ENCODE measurements around the gene TMEM232.
"Not testable (repeated sequence)": the region's sequence is repeated elsewhere in the genome, so short reads cannot be mapped to it uniquely, and the experiment has no call there.

The TMEM232 gene

GRCh38 chr5:110736753-110737152, 10.3 kb upstream of the TMEM232 start:
- Histone ChIP-seq H3K4me2 (ENCODE audit: low read length) (peak overlapping the region; percentile 64), H3K4me3 (ENCODE audit: low read depth, low read length, poor library complexity, severe bottlenecking) (peak overlapping the region; percentile 33), H3K4me1 (ENCODE audit: insufficient read depth, low read length, severe bottlenecking) (peaks cover 49% of the 10 kb centered on the region)

GRCh38 chr5:110735556-110735955, 9.1 kb upstream of the TMEM232 start:
- Histone ChIP-seq H3K4me3 (ENCODE audit: low read depth, low read length, poor library complexity, severe bottlenecking) (no peak overlapping the region), H3K79me2 (ENCODE audit: insufficient read depth, low read length) (peaks cover 12% of the 10 kb centered on the region), H3K9ac (ENCODE audit: low read length) (no peak overlapping the region), H4K20me1 (ENCODE audit: insufficient read depth, low read length) (no peaks in the 10 kb centered on the region), H3F3A (ENCODE audit: insufficient read depth, low read length) (no peaks in the 10 kb centered on the region), H3K4me2 (ENCODE audit: low read length) (peak overlapping the region; percentile 64; the same call in 1 of the 2 replicates), H3K9me2 (ENCODE audit: low read depth, low read length) (no peaks in the 10 kb centered on the region), H2AFZ (ENCODE audit: low read length) (no peak overlapping the region), H3K9me3 (ENCODE audit: low read length) (no peaks in the 10 kb centered on the region), H3K27ac (ENCODE audit: low read depth, low read length, poor library complexity, severe bottlenecking) (no peak overlapping the region), H3K36me3 (ENCODE audit: insufficient read depth, low read length) (0 out of 2 replicates have a peak, but pooled peaks cover 3% of the 10 kb centered on the region), H3K4me1 (ENCODE audit: insufficient read depth, low read length, severe bottlenecking) (peaks cover 37% of the 10 kb centered on the region), H3K27me3 (ENCODE audit: insufficient read depth, low read length) (no peaks in the 10 kb centered on the region)
- TF ChIP-seq, protein P1, sequence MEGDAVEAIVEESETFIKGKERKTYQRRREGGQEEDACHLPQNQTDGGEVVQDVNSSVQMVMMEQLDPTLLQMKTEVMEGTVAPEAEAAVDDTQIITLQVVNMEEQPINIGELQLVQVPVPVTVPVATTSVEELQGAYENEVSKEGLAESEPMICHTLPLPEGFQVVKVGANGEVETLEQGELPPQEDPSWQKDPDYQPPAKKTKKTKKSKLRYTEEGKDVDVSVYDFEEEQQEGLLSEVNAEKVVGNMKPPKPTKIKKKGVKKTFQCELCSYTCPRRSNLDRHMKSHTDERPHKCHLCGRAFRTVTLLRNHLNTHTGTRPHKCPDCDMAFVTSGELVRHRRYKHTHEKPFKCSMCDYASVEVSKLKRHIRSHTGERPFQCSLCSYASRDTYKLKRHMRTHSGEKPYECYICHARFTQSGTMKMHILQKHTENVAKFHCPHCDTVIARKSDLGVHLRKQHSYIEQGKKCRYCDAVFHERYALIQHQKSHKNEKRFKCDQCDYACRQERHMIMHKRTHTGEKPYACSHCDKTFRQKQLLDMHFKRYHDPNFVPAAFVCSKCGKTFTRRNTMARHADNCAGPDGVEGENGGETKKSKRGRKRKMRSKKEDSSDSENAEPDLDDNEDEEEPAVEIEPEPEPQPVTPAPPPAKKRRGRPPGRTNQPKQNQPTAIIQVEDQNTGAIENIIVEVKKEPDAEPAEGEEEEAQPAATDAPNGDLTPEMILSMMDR (IDR thresholded peaks at IDR 0.05; ENCODE audit: low read length) = no peak
- TF ChIP-seq EZH2 (IDR thresholded peaks at IDR 0.05; ENCODE audit: borderline replicate concordance, low read length) = no peak

More at GRCh38 chr5:110736753-110737152, 10.3 kb upstream of the TMEM232 start:
- Histone ChIP-seq H4K20me1 (ENCODE audit: insufficient read depth, low read length) (no peaks in the 10 kb centered on the region), H2AFZ (ENCODE audit: low read length) (peak overlapping the region; percentile 16; the same call in 1 of the 2 replicates), H3K9ac (ENCODE audit: low read length) (peak overlapping the region; percentile 14; the same call in 1 of the 2 replicates), H3K79me2 (ENCODE audit: insufficient read depth, low read length) (peaks cover 21% of the 10 kb centered on the region), H3K36me3 (ENCODE audit: insufficient read depth, low read length) (0 out of 2 replicates have a peak, but pooled peaks cover 9% of the 10 kb centered on the region), H3K9me3 (ENCODE audit: low read length) (no peaks in the 10 kb centered on the region), H3K9me2 (ENCODE audit: low read depth, low read length) (no peaks in the 10 kb centered on the region), H3K27me3 (ENCODE audit: insufficient read depth, low read length) (no peaks in the 10 kb centered on the region), H3K27ac (ENCODE audit: low read depth, low read length, poor library complexity, severe bottlenecking) (peak overlapping the region; percentile 13), H3F3A (ENCODE audit: insufficient read depth, low read length) (no peaks in the 10 kb centered on the region)
- no peak for TF ChIP-seq EZH2 (IDR thresholded peaks at IDR 0.05; ENCODE audit: borderline replicate concordance, low read length)
- TF ChIP-seq, protein P1 (IDR thresholded peaks at IDR 0.05; ENCODE audit: low read length) = no peak

DNA sequence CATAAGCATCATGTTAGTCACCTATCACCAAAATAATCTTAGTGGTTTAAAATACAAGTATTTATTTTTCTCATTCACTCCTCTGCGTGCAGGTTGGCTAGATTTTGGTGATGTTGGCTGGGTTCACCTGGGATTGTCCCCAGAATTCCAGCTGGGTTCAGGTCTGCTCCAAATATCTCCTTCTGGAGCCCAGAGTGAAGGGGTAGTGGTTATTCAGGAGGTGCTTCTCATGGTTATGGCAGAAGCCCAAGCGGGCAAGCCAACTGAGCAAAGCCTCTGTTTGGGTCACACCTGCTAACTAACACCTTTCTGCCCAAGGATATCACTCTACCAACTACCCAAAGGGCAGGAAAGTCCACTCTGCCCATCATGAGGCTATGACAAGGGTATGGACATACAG, 7.6 kb upstream of the TMEM232 start:
- H3K4me3 ChIP-seq (ENCODE audit: low read depth, low read length, poor library complexity, severe bottlenecking) = no peak overlapping the region

GRCh38 chr5:110731499-110731898, 5.0 kb upstream of the TMEM232 start:
- H3F3A ChIP-seq (ENCODE audit: insufficient read depth, low read length); H3K9ac ChIP-seq (ENCODE audit: low read length): not testable (repeated sequence)

More for the DNA sequence above, 7.6 kb upstream of the TMEM232 start:
- peaks cover 27% of the 10 kb centered on the region for H3K4me1 ChIP-seq (ENCODE audit: insufficient read depth, low read length, severe bottlenecking)
- no peaks in the 10 kb centered on the region for H3K79me2 ChIP-seq (ENCODE audit: insufficient read depth, low read length)
- no peaks in the 10 kb centered on the region for H3K27me3 ChIP-seq (ENCODE audit: insufficient read depth, low read length)
- no peak overlapping the region for H2AFZ ChIP-seq (ENCODE audit: low read length)
- H3K27ac ChIP-seq (ENCODE audit: low read depth, low read length, poor library complexity, severe bottlenecking) = no peak overlapping the region
- H3K4me2 ChIP-seq (ENCODE audit: low read length) = no peak overlapping the region
- TF ChIP-seq, protein P1 (IDR thresholded peaks at IDR 0.05; ENCODE audit: low read length) = no peak
- no peak for TF ChIP-seq EZH2 (IDR thresholded peaks at IDR 0.05; ENCODE audit: borderline replicate concordance, low read length)
- no peaks in the 10 kb centered on the region for H3K9me2 ChIP-seq (ENCODE audit: low read depth, low read length)
- no peaks in the 10 kb centered on the region for H3K9me3 ChIP-seq (ENCODE audit: low read length)
- no peak overlapping the region for H3K9ac ChIP-seq (ENCODE audit: low read length)
- H3K36me3 ChIP-seq (ENCODE audit: insufficient read depth, low read length) = no peaks in the 10 kb centered on the region
- no peaks in the 10 kb centered on the region for H3F3A ChIP-seq (ENCODE audit: insufficient read depth, low read length)
- no peaks in the 10 kb centered on the region for H4K20me1 ChIP-seq (ENCODE audit: insufficient read depth, low read length)

More at GRCh38 chr5:110731499-110731898, 5.0 kb upstream of the TMEM232 start:
- H3K4me3 ChIP-seq (ENCODE audit: low read depth, low read length, poor library complexity, severe bottlenecking); H2AFZ ChIP-seq (ENCODE audit: low read length); H3K27ac ChIP-seq (ENCODE audit: low read depth, low read length, poor library complexity, severe bottlenecking); H3K27me3 ChIP-seq (ENCODE audit: insufficient read depth, low read length); H3K9me2 ChIP-seq (ENCODE audit: low read depth, low read length); H3K9me3 ChIP-seq (ENCODE audit: low read length); H3K4me2 ChIP-seq (ENCODE audit: low read length); H3K79me2 ChIP-seq (ENCODE audit: insufficient read depth, low read length); H4K20me1 ChIP-seq (ENCODE audit: insufficient read depth, low read length); H3K36me3 ChIP-seq (ENCODE audit: insufficient read depth, low read length): not testable (repeated sequence)
- H3K4me1 ChIP-seq (ENCODE audit: insufficient read depth, low read length, severe bottlenecking) = peaks cover 15% of the 10 kb centered on the region

Measured in OCI-LY1 (cell line).